Endothelial cell (in vitro differentiated cells): ENCODE measurements around the gene IMP3. TPM values are rescaled to one million over a fixed set of nuclear protein-coding genes. Genes with fewer than 3 reads are reported as not detected.
"Not testable (repeated sequence)": the region's sequence is repeated elsewhere in the genome, so short reads cannot be mapped to it uniquely, and the experiment has no call there.

Experiments used
- DNase-seq: peaks from one replicate; pipeline ENCODE4 v3.0.0; 2021; ENCODE audit warnings: low spot score
- H3K27ac Mint-ChIP-seq: one replicate; pipeline ENCODE4 v1.8.0; 2021; ENCODE audit warnings: mixed read lengths, inconsistent platforms; ENCODE audit not compliant: unreplicated experiment
- H3K27me3 Mint-ChIP-seq: one replicate; pipeline ENCODE4 v1.8.0; 2021; ENCODE audit warnings: mild to moderate bottlenecking, moderate library complexity, mixed read lengths, inconsistent platforms; ENCODE audit not compliant: unreplicated experiment
- H3K36me3 Mint-ChIP-seq: one replicate; pipeline ENCODE4 v1.8.0; 2021; ENCODE audit warnings: mild to moderate bottlenecking, low read depth, mixed read lengths, inconsistent platforms; ENCODE audit not compliant: unreplicated experiment
- H3K4me1 Mint-ChIP-seq: one replicate; pipeline ENCODE4 v1.8.0; 2021; ENCODE audit warnings: mild to moderate bottlenecking, mixed read lengths, inconsistent platforms; ENCODE audit not compliant: unreplicated experiment
- H3K4me3 Mint-ChIP-seq: one replicate; pipeline ENCODE4 v1.8.0; 2021; ENCODE audit warnings: mild to moderate bottlenecking, mixed read lengths, inconsistent platforms; ENCODE audit not compliant: unreplicated experiment
- H3K9me3 Mint-ChIP-seq: one replicate; pipeline ENCODE4 v1.8.0; 2021; ENCODE audit warnings: mixed read lengths, inconsistent platforms; ENCODE audit not compliant: unreplicated experiment
- total RNA-seq: library from RNA; stranded (reverse); fragmentation: NEBNext Ultra II Directional; extraction: Animal tissue kit (Norgen Biotek cat#: 25700); gene quantifications from one replicate; pipeline ENCODE4 v1.2.1, GENCODE V29; 2021; ENCODE audit not compliant: unreplicated experiment
- TF ChIP-seq, protein P1 (sequence below): fragments of 200-600 bp; sonication (generic); IDR thresholded peaks from one replicate; pipeline ENCODE4 v1.5.0; 2021; ENCODE audit warnings: antibody characterized with exemption; ENCODE audit not compliant: unreplicated experiment

Gene IMP3
- total RNA-seq, 1 donor from 2014 or later = 33.5 TPM

DNA sequence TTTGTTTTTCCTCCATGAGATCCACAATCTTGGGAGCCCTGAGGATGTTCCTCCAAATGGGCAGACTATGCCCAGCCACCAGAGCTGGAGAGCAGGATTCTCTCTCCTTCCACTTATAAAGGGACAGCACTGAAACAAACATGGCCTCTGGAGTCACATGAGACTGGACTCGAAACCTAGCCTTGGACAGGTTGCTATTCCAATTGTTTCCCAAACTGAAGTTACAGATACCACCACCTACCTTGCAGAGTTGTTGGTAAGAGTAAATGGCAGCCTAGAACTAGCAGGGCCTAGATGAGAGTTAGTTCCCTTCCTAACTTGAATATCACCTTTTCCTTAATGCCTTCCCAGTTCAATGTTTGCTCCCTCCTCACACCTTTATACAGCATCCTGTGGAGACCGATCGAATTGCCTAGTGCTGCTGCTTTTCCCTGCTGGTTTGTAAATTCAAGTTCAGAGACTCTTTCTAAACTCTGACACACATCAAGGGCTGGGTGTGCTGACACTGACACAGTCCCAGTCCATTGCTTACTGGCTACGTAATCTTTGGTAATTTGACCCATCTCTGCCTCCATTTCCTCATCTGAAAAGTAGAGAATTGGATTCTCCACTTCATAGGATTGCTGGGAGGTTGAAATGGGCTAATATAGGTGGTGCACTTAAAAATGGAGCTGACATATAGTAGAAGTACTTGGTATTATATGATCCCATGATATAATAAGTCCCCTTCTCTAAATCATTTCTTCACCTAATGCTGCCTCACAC lies 2.6 kb downstream of the IMP3 start:
- Mint-ChIP-seq H3K27ac (peak overlapping the region; percentile 52), H3K4me3 (no peak overlapping the region), H3K36me3 (peaks cover 3% of the 10 kb centered on the region), H3K27me3 (peaks cover 8% of the 10 kb centered on the region), H3K9me3 (no peaks in the 10 kb centered on the region), H3K4me1 (peaks cover 30% of the 10 kb centered on the region)
- TF ChIP-seq, protein P1, sequence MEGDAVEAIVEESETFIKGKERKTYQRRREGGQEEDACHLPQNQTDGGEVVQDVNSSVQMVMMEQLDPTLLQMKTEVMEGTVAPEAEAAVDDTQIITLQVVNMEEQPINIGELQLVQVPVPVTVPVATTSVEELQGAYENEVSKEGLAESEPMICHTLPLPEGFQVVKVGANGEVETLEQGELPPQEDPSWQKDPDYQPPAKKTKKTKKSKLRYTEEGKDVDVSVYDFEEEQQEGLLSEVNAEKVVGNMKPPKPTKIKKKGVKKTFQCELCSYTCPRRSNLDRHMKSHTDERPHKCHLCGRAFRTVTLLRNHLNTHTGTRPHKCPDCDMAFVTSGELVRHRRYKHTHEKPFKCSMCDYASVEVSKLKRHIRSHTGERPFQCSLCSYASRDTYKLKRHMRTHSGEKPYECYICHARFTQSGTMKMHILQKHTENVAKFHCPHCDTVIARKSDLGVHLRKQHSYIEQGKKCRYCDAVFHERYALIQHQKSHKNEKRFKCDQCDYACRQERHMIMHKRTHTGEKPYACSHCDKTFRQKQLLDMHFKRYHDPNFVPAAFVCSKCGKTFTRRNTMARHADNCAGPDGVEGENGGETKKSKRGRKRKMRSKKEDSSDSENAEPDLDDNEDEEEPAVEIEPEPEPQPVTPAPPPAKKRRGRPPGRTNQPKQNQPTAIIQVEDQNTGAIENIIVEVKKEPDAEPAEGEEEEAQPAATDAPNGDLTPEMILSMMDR = no peak
- no peak for DNase-seq

DNA sequence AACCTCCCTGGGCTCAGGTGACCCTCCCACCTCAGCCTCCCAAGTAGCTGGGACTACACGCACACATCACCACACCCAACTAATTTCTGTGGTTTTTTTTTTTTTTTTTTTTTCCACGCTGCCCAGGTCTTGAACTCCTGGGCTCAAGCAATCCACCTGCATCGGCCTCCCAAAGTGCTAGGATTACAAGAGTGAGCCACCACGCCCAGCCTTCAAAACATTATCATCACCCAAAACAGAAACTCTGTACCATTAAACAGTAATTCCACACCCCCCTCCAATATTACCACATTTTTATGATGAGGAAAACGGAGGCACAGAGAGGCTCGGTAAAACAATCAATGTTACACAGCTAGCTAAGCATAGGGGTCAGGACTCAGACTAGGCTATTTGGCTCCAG lies 4.0 kb downstream of the IMP3 start:
- Mint-ChIP-seq H3K4me1 (peaks cover 25% of the 10 kb centered on the region), H3K36me3 (no peaks in the 10 kb centered on the region), H3K9me3 (no peaks in the 10 kb centered on the region), H3K4me3 (no peak overlapping the region), H3K27ac (no peak overlapping the region), H3K27me3 (peaks cover 8% of the 10 kb centered on the region)
- no peak for DNase-seq
- TF ChIP-seq, protein P1 = no peak

DNA sequence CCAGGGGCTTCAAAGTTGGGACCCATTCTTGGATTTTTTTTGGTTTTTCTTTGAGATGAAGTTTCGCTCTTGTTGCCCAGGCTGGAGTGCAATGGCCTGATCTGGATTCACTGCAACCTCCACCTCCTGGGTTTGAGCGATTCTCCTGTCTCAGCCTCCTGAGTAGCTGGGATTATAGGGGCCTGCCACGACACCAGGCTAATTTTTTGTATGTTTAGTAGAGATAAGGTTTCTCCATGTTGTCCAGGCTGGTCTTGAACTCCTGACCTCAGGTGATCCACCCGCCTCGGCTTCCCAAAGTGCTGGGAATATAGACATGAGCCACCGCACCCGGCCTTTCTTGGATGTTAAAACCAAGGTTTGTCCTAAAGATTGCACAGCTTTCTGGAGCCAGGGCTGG lies 6.1 kb downstream of the IMP3 start:
- not testable (repeated sequence) for H3K27me3 Mint-ChIP-seq, H3K9me3 Mint-ChIP-seq, H3K27ac Mint-ChIP-seq, H3K36me3 Mint-ChIP-seq, DNase-seq, H3K4me3 Mint-ChIP-seq
- peaks cover 14% of the 10 kb centered on the region for H3K4me1 Mint-ChIP-seq

DNA sequence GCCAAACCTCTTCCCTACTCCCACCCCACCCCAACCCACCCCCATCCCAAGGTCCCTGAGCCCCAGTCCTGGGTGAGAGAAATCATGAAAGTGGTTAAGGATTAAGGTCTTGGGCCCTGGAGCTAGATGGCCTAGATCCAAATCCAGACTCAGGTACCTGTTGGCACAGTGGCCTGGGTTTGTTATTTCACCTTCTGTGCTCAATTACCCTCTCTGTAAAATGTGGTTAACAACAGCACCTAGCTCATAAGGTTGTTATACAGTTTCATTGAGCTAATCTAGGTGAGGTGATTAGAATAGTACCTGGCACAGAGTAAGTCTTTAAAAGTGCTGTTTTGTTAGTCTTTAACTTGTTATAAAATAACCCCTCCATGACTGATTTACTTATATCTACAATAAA lies 8.1 kb downstream of the IMP3 start:
- Mint-ChIP-seq H3K27me3 (no peaks in the 10 kb centered on the region), H3K27ac (no peak overlapping the region), H3K4me1 (peaks cover under 1% of the 10 kb centered on the region), H3K4me3 (no peak overlapping the region), H3K36me3 (no peaks in the 10 kb centered on the region), H3K9me3 (no peaks in the 10 kb centered on the region)
- TF ChIP-seq, protein P1 = no peak
- DNase-seq = no peak

DNA sequence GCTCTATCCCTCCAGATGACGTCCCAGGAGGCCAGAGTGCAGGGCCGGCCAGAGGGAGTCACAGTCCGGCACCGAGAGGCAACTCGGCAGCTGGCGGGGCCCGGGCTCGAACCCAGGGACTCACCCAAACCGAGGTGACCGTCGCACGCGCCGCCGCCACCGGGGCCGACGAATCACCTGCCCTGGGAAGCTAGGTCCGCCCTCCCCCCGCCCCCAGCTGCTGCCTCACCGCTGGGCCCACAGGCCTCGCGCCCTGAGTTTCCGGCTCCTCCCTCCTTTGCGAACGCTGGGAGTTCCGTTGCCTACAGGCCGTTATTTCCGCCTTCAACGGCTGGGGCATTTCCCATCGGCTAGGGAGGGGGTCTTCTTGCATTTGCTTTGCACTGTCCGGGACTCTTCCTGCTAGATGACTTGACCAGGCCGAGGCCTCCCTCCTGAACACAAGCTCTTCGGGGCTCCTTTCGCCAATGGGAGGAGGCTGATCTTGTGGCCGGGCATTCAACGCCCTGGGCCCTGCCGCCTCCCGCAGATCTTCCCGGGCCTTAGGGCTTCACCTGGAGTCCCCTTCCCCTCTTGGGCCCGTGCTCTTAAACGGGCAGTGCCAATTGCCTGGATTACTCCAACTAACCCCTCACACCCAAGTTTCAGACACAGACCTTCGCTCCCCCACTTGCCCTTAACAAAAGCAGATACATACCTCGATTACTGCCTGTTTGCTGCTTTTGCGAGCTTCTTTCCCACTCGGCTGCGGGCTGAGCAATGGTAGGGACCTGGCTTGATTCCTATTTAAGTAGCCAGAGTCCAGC lies 14.3 kb downstream of the IMP3 start, which contains the start of gene SNUPN:
SNUPN (minus strand) TSS at position 184 of the 806 bp plus-strand sequence. CDS start 4,674 bp downstream, outside the sequence.
- peaks cover 3% of the 10 kb centered on the region for H3K36me3 Mint-ChIP-seq
- H3K27ac Mint-ChIP-seq = peak within 1 kb of the TSS; percentile 94
- peak; percentile 88 for DNase-seq
- no peaks in the 10 kb centered on the region for H3K27me3 Mint-ChIP-seq
- H3K4me3 Mint-ChIP-seq = peak within 1 kb of the TSS; percentile 93
- TF ChIP-seq, protein P1 = no peak
- H3K9me3 Mint-ChIP-seq = no peaks in the 10 kb centered on the region
- peaks cover 11% of the 10 kb centered on the region for H3K4me1 Mint-ChIP-seq
